ENCODE data around the gene TRIM2. TPM values are rescaled to one million over a fixed set of nuclear protein-coding genes. Genes with fewer than 3 reads are reported as not detected.

TRIM2 gene
- polyA plus RNA-seq, 1 experiment, result 31.3 TPM

DNA sequence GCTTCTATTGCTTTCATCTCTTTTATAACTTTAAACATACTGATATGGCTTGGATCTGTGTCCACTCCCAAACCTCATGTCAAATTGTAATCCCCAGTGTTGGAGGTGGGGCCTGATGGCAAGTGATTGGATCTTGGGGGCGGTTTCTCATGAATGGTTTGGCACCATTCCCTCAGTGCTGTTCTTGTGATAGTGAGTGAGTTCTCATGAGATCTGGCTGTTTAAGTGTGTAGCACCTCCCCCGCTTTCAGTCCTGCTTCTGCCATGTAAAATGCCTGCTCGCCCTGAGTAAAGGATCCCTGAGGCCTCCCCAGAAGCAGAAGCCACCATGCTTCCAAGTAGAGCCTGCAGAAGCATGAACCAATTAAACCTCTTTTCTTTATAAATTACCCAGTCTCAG lies 157.9 kb downstream of the TRIM2 start:
- ChIA-PET POLR2A (no interaction called here), CTCF (interaction anchor here (0.6 to 1.3 kb wide), 2 partner anchors 212 to 236 kb away, joined by 3 to 4 read pairs; no protein-coding TSS in a partner anchor)
- no peak for DNase-seq (ENCODE audit: low read depth, low spot score)
- Histone ChIP-seq H3K4me3 (ENCODE audit: low read depth, low read length) (no peak overlapping the region), H3K9me3 (ENCODE audit: control insufficient read depth, insufficient read depth, low read length) (no peaks in the 10 kb centered on the region), H3K27me3 (ENCODE audit: control insufficient read depth, insufficient read depth, low read length) (no peaks in the 10 kb centered on the region), H3K27ac (ENCODE audit: low read depth, low read length) (no peak overlapping the region)
- TF ChIP-seq, protein P1, sequence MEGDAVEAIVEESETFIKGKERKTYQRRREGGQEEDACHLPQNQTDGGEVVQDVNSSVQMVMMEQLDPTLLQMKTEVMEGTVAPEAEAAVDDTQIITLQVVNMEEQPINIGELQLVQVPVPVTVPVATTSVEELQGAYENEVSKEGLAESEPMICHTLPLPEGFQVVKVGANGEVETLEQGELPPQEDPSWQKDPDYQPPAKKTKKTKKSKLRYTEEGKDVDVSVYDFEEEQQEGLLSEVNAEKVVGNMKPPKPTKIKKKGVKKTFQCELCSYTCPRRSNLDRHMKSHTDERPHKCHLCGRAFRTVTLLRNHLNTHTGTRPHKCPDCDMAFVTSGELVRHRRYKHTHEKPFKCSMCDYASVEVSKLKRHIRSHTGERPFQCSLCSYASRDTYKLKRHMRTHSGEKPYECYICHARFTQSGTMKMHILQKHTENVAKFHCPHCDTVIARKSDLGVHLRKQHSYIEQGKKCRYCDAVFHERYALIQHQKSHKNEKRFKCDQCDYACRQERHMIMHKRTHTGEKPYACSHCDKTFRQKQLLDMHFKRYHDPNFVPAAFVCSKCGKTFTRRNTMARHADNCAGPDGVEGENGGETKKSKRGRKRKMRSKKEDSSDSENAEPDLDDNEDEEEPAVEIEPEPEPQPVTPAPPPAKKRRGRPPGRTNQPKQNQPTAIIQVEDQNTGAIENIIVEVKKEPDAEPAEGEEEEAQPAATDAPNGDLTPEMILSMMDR (IDR thresholded peaks at IDR 0.05; ENCODE audit: low read depth, low read length), result no peak

DNA sequence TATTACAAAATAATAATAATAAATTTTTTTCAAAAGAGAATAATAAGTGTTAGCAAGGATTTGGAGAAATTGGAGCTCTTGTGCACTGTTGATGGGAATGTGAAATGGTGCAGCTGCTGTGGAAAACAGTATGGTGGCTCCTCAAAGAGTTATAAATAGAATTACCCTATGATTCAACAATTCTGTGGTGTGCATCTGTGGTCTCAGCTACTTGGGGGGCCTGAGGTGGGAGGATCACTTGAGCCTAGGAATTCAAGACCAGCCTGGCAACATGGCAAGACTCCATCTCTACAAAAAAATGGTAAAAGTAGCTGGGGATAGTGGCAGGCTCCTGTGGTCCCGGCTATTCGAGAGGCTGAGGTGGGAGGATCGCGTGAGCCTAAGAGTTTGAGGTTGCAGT lies 159.8 kb downstream of the TRIM2 start:
- Histone ChIP-seq H3K27me3 (ENCODE audit: control insufficient read depth, insufficient read depth, low read length) (no peaks in the 10 kb centered on the region), H3K4me3 (ENCODE audit: low read depth, low read length) (no peak overlapping the region), H3K27ac (ENCODE audit: low read depth, low read length) (no peak overlapping the region), H3K9me3 (ENCODE audit: control insufficient read depth, insufficient read depth, low read length) (no peaks in the 10 kb centered on the region)
- ChIA-PET POLR2A (no interaction called here), CTCF (interaction anchor here (1.0 to 1.1 kb wide), 2 partner anchors 20 to 210 kb away, joined by 3 to 4 read pairs; partner anchors contain the start of gene MND1)
- DNase-seq (ENCODE audit: low read depth, low spot score), result no peak
- TF ChIP-seq, protein P1 (IDR thresholded peaks at IDR 0.05; ENCODE audit: low read depth, low read length), result no peak

DNA sequence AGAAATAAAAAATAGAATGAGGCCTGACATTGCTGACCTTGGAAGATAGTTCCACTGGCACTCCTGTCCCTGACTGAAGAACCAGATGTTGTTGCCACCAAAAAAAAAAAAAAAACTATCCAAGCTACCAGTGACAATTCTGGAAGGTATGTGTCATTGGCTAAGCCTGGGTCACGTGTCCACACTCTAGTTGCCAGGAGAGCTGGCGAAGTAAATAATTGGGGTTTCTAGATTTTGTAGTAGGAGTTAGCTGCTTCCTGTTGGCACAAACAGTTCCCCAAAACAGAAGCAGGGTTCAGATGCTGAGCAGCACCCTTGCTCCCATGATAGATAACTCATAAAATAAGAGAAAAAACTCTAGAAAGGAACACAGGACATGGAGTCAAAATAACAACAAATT lies 160.8 kb downstream of the TRIM2 start:
- ChIA-PET CTCF (interaction anchor here (1.0 to 1.1 kb wide), 2 partner anchors 21 to 209 kb away, joined by 3 to 4 read pairs; partner anchors contain the start of gene MND1), POLR2A (interaction anchor here (0.6 to 0.7 kb wide), 2 partner anchors 45 to 100 kb away, joined by 3 read pairs; no protein-coding TSS in a partner anchor)
- DNase-seq (ENCODE audit: low read depth, low spot score), result no peak
- Histone ChIP-seq H3K4me3 (ENCODE audit: low read depth, low read length) (no peak overlapping the region), H3K27me3 (ENCODE audit: control insufficient read depth, insufficient read depth, low read length) (no peaks in the 10 kb centered on the region), H3K9me3 (ENCODE audit: control insufficient read depth, insufficient read depth, low read length) (no peaks in the 10 kb centered on the region), H3K27ac (ENCODE audit: low read depth, low read length) (no peak overlapping the region)
- TF ChIP-seq, protein P1 (IDR thresholded peaks at IDR 0.05; ENCODE audit: low read depth, low read length), result no peak

DNA sequence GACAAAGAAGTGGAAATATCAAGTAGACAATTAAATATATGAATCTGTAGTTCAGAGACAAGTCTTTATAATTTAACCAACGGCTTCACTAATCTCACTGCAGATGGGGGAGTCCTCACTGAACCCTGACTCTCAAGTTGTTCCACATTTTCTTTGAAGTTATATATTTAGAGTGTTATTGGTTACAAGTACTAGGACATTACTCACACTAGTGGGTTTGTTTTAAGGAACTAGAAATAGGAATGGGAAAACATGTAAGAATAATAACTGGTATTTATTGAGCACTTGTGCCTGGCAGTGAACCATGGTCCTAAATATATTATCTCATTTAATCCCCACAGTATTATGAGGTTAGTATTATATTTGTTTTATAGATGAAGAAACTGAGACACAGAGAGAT lies 162.2 kb downstream of the TRIM2 start:
- no peak overlapping the region for H3K27ac ChIP-seq (ENCODE audit: low read depth, low read length)
- H3K27me3 ChIP-seq (ENCODE audit: control insufficient read depth, insufficient read depth, low read length), result no peaks in the 10 kb centered on the region
- CTCF ChIA-PET, result no interaction called here
- no peaks in the 10 kb centered on the region for H3K9me3 ChIP-seq (ENCODE audit: control insufficient read depth, insufficient read depth, low read length)
- POLR2A ChIA-PET, result no interaction called here
- DNase-seq (ENCODE audit: low read depth, low spot score), result no peak
- TF ChIP-seq, protein P1 (IDR thresholded peaks at IDR 0.05; ENCODE audit: low read depth, low read length), result no peak
- no peak overlapping the region for H3K4me3 ChIP-seq (ENCODE audit: low read depth, low read length)

DNA sequence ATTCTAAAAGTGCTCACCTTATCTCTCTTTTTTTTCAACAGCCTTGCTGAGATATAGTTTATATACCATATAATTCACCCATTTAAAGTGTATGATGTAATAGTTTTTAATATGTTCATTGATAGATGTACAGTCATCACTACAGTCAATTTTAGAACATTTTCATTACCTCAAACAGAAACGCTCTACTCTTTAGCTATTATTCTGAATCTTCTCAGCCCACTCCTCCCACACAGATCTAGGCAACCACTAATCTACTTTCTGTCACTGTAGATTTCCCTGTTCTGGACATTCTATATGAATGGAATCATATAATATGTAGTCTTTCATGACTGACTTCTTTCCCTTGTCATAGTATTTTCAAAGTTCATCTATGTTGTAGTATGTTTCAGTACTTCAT lies 162.8 kb downstream of the TRIM2 start:
- TF ChIP-seq, protein P1 (IDR thresholded peaks at IDR 0.05; ENCODE audit: low read depth, low read length), result no peak
- H3K27ac ChIP-seq (ENCODE audit: low read depth, low read length), result no peak overlapping the region
- no peak overlapping the region for H3K4me3 ChIP-seq (ENCODE audit: low read depth, low read length)
- CTCF ChIA-PET, result no interaction called here
- H3K27me3 ChIP-seq (ENCODE audit: control insufficient read depth, insufficient read depth, low read length), result no peaks in the 10 kb centered on the region
- DNase-seq (ENCODE audit: low read depth, low spot score), result no peak
- H3K9me3 ChIP-seq (ENCODE audit: control insufficient read depth, insufficient read depth, low read length), result no peaks in the 10 kb centered on the region
- POLR2A ChIA-PET, result no interaction called here

Data from AG04450 (cell line).